Measurements from ENCODE around the gene SPATA2L.

SPATA2L gene

GRCh38 chr16:89727406-89728120 is 26.1 kb upstream of the SPATA2L start:
- no peak for DNase-seq

GRCh38 chr16:89723279-89724250 is 22.1 kb upstream of the SPATA2L start:
- DNase-seq = peak; percentile 89

GRCh38 chr16:89722392-89723278 is 21.1 kb upstream of the SPATA2L start:
- peak; percentile 86 for DNase-seq

- DNase-seq = peak; percentile 96
Measured at GRCh38 chr16:89721546-89722391, 20.3 kb upstream of the SPATA2L start.

GRCh38 chr16:89720813-89721545 is 19.5 kb upstream of the SPATA2L start, which contains the start of the genes VPS9D1 and ZNF276:
VPS9D1 (minus strand) TSS chr16:89720898; CDS start chr16:89720861, 37 bp downstream.
ZNF276 (plus strand) TSS chr16:89721537; CDS start chr16:89721641, 104 bp downstream.
- DNase-seq = peak; percentile 94

GRCh38 chr16:89720551-89720812 is 19.0 kb upstream of the SPATA2L start:
- DNase-seq = no peak

GRCh38 chr16:89717688-89718505 is 16.4 kb upstream of the SPATA2L start:
- DNase-seq = no peak

- no peak for DNase-seq
Measured at GRCh38 chr16:89716916-89717687, 15.6 kb upstream of the SPATA2L start.

GRCh38 chr16:89716493-89716892 is 15.0 kb upstream of the SPATA2L start:
- DNase-seq = no peak

- no peak for DNase-seq
Measured at GRCh38 chr16:89712274-89712781, 10.8 kb upstream of the SPATA2L start.

- peak; percentile 85 for DNase-seq
Measured at GRCh38 chr16:89711601-89712273, 10.2 kb upstream of the SPATA2L start.

- DNase-seq = no peak
Measured at GRCh38 chr16:89710709-89711564, 9.4 kb upstream of the SPATA2L start.

- no peak for DNase-seq
Measured at GRCh38 chr16:89709716-89710432, 8.4 kb upstream of the SPATA2L start.

GRCh38 chr16:89709166-89709565 is 7.7 kb upstream of the SPATA2L start:
- no peak for DNase-seq

- DNase-seq = no peak
Measured at GRCh38 chr16:89708481-89708931, 7.0 kb upstream of the SPATA2L start.

- DNase-seq = no peak
Measured at GRCh38 chr16:89707695-89708094, 6.2 kb upstream of the SPATA2L start.

All from activated effector memory CD4-positive, alpha-beta T cell treated with anti-CD3 and anti-CD28 coated beads, Interleukin-2, amount 50 U/mL, for 16 hours (primary cell).